GM18951 (cell line): ENCODE data around the gene KRT32.

Experiments used
- POLR2A ChIP-seq: IDR thresholded peaks from 4 replicates; pipeline ENCODE4 v1.6.1; 2011; ENCODE audit warnings: mild to moderate bottlenecking; ENCODE audit not compliant: insufficient read length, insufficient read depth; ENCODE audit errors: extremely low read depth
- in situ Hi-C: fragments of 300-500 bp; cut with MboI; formaldehyde crosslinking; loops from one replicate; pipeline ENCODE4 v1.12.0; 2022; ENCODE audit warnings: low sequenced_read_pairs, mixed read lengths, inconsistent platforms; ENCODE audit not compliant: unreplicated experiment

Gene KRT32

DNA sequence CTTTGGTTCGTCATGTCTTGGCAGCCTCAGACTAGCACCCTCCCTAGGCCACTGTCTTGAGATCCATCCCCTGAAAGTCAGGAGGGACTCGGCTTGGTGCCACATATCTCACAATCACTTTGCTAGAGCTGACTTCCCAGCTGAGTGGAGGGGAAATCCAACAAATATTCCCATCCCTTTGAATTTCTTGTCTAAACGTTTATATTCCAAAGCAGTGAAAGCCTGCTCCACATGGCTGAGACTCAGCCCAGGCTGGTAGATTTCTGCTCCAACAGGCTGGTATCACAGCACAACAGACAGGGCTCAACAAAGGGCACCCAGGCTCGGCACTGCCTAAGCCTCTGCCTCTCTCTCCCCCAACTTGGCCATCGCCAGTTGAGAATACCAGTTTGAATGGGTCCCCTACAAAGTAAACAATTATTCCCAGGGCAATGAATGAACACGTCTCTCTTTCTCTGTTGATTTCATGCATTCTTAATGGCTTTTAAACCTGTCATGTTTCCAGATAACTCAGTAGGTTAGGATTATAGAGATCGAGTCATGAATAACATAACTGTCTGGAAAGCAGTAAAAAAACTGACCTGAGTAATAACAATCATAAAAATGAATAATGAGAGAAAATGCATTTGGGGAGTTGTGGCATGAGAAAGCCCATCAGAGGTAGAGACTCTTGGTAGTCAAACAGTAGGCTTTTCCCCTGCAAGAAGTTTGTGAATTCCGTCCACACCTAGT lies 37.2 kb upstream of the KRT32 start:
- no peak for TF ChIP-seq POLR2A
- in situ Hi-C loops = no loop called here

DNA sequence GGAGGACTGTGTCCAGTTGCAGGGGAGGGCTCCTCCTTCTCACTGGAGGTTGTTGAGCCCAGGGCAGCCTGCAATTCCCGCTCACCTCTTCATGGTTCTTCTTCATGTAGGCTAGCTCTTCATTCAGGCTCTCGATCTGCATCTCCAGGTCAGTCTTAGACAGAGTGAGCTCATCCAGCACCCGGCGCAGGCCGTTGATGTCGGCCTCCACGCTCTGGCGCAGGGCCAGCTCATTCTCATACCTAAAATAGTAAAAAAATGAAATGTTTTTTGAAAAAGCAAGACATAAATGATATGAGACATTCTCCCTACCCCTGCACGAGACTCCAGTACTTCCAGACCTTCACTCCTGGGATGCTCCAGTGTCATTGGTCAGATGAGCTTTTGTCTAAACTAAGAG lies 36.0 kb upstream of the KRT32 start:
- in situ Hi-C loops = no loop called here
- no peak for TF ChIP-seq POLR2A

DNA sequence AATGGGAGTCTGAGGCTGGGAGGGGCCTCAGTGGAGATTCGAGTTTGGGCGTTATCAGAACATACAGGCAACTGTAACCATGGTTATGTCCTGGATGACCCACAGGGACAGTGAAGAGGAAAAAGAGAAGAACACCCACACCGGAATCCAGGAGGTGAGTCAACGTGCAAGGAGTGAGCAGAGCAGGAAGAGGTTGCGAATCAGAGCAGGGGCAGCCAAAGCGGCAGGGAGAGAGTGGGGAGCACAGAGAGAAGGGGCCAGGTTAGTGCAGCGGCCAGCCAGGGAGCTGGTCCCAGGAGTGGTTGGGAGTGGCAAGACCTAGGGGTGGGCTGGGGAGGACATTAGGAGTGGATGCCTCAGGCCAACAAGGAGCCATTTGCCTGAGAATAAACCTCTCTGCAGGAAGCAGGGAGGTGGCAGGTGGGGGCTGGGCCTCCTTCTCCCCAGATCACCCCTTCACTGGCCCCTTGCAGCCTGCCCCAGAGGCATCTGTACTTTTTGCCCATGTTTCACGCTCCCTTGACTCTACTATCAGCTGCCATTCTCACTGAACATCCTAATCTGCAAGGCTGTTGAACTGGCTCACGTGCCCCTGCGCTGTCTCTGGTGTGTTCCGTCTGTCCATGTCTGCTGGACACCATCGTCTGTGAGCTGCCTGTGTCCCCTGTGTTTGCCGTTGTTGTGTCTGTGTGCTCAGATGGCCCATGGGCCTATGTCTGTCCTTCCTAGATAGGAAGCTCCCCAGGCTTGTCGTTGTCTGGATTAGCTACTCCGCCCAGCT lies 33.1 kb upstream of the KRT32 start:
- TF ChIP-seq POLR2A = no peak
- in situ Hi-C loops = no loop called here

DNA sequence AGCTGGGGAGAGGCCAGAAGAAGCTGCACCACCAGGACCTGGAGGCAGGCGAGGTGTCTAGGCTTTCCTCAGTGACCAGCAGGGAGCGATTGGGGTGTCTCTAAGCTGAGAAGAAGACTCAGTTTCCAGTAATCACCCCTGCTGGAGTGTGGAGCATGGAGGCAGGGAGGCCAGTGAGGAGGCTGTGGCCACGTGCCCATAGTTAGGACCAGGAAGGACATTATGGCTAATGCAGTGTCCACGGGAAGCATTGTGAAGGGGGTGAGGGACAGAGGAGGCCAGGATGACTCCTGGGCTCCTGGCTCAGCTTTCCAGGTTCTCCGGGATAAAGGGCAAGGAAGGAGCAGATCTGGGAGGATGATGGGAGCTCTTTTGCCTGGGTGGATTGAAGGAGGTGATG lies 32.5 kb upstream of the KRT32 start:
- in situ Hi-C loops = no loop called here
- TF ChIP-seq POLR2A = no peak

DNA sequence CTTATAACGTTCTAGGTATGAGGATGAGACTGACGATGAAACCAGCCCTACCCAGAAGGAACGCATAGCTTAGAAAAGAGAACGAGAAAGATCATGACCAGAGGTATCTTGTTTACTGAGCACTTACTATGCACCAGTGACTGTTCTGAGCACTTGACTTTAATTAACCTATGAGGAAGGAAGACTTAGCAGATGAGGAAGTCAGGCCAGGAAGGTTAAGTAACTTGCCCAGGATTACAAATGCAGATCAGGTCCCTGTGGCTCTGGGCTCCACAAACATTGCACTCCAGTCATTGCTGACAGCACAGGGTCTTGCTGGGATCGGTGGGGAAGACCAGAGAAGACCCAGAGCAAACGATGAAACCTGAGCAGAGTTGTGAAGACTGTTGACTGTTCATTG lies 31.1 kb upstream of the KRT32 start:
- in situ Hi-C loops = no loop called here
- no peak for TF ChIP-seq POLR2A

DNA sequence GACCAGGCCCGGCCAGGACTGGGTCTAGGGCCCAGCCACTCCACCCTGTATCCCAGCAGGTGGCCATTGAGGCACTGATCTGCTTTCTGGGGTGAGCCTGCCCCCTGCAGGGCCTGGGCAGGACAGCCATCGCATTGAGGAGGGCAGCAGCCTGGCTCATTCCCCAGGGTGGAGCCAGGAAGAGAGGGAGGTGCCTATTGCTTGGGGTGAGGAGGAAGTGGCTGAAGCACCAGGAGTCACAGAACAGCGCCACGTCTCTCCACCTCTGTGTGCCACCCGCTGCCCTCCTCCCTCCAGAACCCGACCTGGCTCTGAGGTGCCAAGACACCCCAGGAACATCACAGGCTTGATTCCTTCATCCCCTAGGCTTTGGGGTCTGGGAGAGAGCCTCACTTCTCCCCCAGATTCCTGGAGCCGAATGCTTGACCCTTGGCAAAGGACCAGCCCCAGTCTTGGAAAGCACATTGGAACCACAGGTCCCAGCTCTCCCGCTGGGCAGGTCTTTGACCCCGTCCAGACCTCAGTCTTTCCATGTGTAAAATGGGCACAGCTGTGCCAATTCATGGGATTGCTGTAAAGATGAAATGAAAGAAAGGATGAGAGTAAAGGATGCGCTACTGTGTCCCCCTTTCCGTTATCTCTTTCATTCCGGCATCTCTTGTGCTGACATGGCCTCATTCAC lies 29.8 kb upstream of the KRT32 start:
- in situ Hi-C loops = no loop called here
- TF ChIP-seq POLR2A = no peak

DNA sequence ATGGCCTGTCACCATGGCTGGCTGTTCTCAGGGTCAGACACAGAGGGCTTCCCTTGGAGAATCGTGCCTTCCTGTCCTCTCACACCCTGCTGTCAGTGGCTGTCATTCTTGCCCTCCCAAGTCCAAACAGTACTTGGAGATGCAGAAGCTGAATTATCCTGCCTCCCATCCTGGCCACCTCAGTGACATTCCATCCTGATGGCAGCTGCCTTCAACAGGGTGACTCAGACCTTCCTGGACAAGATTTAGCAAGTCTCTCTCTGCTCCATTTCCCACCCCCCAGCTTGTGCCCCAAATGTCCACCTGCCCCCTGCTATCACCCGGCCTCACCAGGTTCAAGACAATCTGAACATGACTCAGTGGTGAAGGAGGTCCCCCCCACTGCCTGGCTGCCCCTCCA lies 27.3 kb upstream of the KRT32 start:
- TF ChIP-seq POLR2A = no peak
- in situ Hi-C loops = no loop called here

DNA sequence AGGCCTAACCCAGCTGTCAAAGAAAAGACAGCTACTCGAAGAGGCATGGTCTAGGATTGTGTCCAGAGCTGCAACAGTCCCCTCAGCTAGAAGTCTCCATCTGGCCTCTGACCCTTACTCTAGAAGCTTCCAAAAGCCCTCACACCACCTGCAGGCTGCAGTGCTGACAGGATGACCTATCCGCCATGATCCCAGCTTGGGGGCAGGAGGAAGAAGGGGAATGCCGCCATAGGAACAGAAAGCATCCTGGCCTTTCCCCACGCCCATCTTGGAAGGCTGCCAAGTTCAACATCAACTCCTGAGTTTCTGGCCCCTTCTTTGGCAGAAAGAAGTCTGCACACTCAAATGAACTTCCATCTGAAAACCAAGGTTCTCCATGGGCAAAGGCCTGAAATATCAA lies 25.6 kb upstream of the KRT32 start:
- in situ Hi-C loops = no loop called here
- TF ChIP-seq POLR2A = no peak

DNA sequence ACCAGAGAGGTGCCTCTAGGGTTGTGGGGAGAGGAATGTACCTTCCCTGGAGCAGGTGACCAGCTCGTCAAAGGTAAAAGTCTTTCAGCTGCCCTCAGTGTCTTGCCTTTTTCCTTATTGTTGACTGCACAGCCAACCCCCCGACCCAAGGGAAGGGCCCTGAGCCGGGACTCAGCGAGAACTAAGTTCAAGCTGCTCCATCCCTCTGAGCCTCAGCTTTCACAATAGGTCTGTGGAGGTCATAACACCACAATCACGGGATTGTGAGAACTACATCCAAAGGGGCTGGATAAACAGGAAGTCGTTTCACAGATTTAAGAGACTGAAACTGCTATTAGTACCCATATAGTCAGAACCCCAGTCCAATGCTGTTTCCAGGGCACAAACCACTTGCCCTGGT lies 25.2 kb upstream of the KRT32 start:
- in situ Hi-C loops = no loop called here
- no peak for TF ChIP-seq POLR2A

DNA sequence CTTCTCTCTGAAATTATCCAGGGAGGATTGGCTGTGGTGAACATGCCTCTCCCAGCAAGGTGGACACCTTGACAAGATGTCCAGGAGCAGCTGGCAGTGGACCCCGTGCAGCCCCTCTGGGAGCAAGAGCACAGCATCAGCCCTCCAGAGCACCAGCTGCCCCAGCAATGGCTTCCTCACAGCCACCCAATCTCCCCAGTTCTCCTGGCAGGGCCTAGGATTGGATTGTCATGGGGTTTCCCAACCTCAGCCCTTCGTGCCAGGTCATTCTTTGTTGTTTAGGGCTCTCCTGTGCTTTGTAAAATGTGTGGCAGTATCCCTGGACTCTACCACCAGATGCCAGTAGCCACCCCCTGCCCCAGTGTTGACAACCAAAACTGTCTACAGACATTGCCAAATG lies 24.3 kb upstream of the KRT32 start:
- TF ChIP-seq POLR2A = no peak
- in situ Hi-C loops = no loop called here

DNA sequence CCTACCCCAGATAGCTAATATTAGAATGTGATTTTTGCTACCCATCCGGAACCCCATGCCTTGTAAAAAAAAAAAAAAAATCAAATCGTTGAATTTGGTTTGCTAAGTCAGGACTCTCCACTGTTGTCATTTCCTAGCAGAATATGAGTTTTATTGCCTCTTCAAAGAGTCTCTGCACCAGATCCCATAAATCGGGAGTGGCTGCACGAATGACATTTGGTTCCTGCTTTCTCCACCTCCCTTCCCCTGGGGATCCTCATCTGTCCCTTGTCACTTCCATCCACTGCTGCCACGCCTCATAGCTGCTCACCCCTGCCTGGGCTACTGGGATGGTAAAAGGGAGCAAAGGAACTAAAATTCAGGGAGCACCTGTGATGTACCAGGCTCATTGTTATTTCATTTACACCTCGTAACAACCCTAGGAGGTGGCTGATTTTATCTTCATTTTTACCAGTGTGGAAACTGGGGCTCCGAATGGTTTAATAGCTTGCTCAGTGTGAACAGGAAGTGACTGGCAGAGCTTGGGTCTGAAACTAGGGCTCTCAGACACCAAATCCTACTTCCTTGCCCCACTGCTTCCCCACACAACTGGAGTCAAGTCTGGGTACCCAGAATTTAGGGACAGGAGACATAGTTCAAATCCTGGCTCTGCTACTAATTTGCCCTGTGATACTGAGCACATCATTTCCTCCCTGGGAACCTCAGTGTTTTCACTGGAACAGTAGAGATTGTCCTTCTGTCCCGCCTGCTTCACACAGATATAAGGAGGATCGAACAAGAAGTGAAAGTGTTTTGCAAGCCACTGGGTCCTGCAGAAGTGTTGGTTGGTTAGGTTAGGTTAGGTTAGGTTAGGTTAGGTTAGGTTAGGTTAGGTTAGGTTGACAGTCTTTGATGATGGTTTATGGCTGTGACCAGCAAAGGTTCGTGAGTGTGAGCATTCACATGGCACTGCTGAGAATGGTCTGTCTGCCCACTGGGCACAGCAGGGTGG lies 23.1 kb upstream of the KRT32 start:
- in situ Hi-C loops = no loop called here

DNA sequence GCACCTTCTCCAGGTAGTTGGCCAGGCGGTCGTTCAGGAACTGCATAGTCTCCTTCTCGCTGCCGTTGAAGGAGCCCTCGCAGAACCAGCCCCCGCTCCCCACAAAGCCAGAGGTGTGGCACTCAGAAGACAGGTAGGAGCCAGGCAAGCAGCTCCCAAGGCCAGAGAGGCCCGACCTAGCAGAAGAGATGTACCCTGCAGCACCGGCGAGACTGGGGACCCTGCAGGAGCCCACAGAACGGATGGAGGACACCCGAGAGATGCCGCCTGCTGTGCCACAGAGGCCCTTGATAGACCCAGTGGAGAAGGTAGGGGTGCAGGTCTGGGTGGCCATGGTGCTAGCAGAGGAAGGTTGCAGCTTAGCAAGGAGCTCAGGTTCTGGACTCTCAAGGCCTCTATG lies 22.3 kb upstream of the KRT32 start, which contains the start of gene KRT36:
Gene KRT36, minus strand, starts transcription at position 380 of the 400 bp plus-strand sequence. Its CDS starts 46 bp downstream, at position 334.
- in situ Hi-C loops = no loop called here
- no peak for TF ChIP-seq POLR2A

More for the DNA sequence above, 23.1 kb upstream of the KRT32 start:
- TF ChIP-seq POLR2A = no peak
